Measurements from ENCODE around the gene FBXO48. TPM values are rescaled to one million over a fixed set of nuclear protein-coding genes. Genes with fewer than 3 reads are reported as not detected.

Gene FBXO48
- total RNA-seq: under 1 TPM; 0.61 to 0.95 (median 0.64) TPM

GRCh38 chr2:68467077-68467960 lies at the start of gene FBXO48, which contains the start of gene APLF:
TSS of gene FBXO48 (minus strand) at chr2:68467294. CDS start at chr2:68465145, 2,149 bp downstream.
TSS of gene APLF (plus strand) at chr2:68467585. CDS start at chr2:68467732, 147 bp downstream.
- TF ChIP-seq POLR2A (IDR thresholded peaks at IDR 0.05): peak in 3 of 4 donors; percentile 69 to 75 (median 72)
- TF ChIP-seq CTCF (IDR thresholded peaks at IDR 0.05): no peak
- intact Hi-C loops (cut with DNase I): no loop called here
- WGBS, 2 donors: 0 to 2% methylated on average over 25 to 38 of the region's 82 CpGs

GRCh38 chr2:68516051-68516955 lies 49.2 kb upstream of the FBXO48 start:
- DNase-seq: no peak
- no peak overlapping the region for H3K4me3 ChIP-seq
- H3K9me3 ChIP-seq: no peaks in the 10 kb centered on the region
- H3K36me3 ChIP-seq: no peaks in the 10 kb centered on the region
- no peaks in the 10 kb centered on the region for H3K27me3 ChIP-seq
- 91 to 93% methylated on average over 5 of the region's 5 CpGs for WGBS, 2 donors
- no peak overlapping the region for H3K27ac ChIP-seq
- no peaks in the 10 kb centered on the region for H3K4me1 ChIP-seq
- TF ChIP-seq CTCF (IDR thresholded peaks at IDR 0.05) (no peak), POLR2A (IDR thresholded peaks at IDR 0.05) (no peak)
- intact Hi-C loops (cut with DNase I): no loop called here

More at GRCh38 chr2:68467077-68467960, at the start of gene FBXO48, which contains the start of gene APLF:
- Histone ChIP-seq H3K27me3 (no peaks in the 10 kb centered on the region), H3K36me3 (no peaks in the 10 kb centered on the region), H3K9me3 (no peaks in the 10 kb centered on the region), H3K27ac (peak within 1 kb of the TSS; percentile 95 to 98 (median 96)), H3K4me1 (peaks cover 6 to 52% (median 11%) of the 10 kb centered on the region in 3 donors), H3K4me3 (peak within 1 kb of the TSS; percentile 78 to 92 (median 87))
- peak; percentile 96 for DNase-seq

- intact Hi-C loops (cut with DNase I): no loop called here
- Histone ChIP-seq H3K27me3 (no peaks in the 10 kb centered on the region), H3K27ac (no peak overlapping the region), H3K4me3 (no peak overlapping the region), H3K4me1 (no peaks in the 10 kb centered on the region), H3K9me3 (no peaks in the 10 kb centered on the region), H3K36me3 (no peaks in the 10 kb centered on the region)
- no peak for TF ChIP-seq CTCF (IDR thresholded peaks at IDR 0.05)
- TF ChIP-seq POLR2A (IDR thresholded peaks at IDR 0.05): no peak
- no peak for DNase-seq
- 66 to 69% methylated on average over 2 of the region's 2 CpGs for WGBS, 2 donors
These were observed 47.3 kb upstream of the FBXO48 start for GRCh38 chr2:68514316-68514929.

GRCh38 chr2:68512966-68513365 lies 45.9 kb upstream of the FBXO48 start:
- no peak overlapping the region for H3K27ac ChIP-seq
- 48 to 71% methylated on average over 1 of the region's 1 CpG for WGBS, 2 donors
- intact Hi-C loops (cut with DNase I): no loop called here
- no peak for TF ChIP-seq POLR2A (IDR thresholded peaks at IDR 0.05)
- TF ChIP-seq CTCF (IDR thresholded peaks at IDR 0.05): no peak
- H3K9me3 ChIP-seq: no peaks in the 10 kb centered on the region
- no peak for DNase-seq
- no peaks in the 10 kb centered on the region for H3K4me1 ChIP-seq
- peaks cover 0 to 7% (median 0%) of the 10 kb centered on the region in 3 donors for H3K36me3 ChIP-seq
- H3K4me3 ChIP-seq: no peak overlapping the region
- H3K27me3 ChIP-seq: no peaks in the 10 kb centered on the region

All from esophagus squamous epithelium (tissue), 5 donors.